Right ventricle myocardium inferior (tissue), 1 donor: ENCODE data around the gene CDRT15. TPM values are rescaled to one million over a fixed set of nuclear protein-coding genes. Genes with fewer than 3 reads are reported as not detected.
"Not testable (repeated sequence)": the region's sequence is repeated elsewhere in the genome, so short reads cannot be mapped to it uniquely, and the experiment has no call there.

Source experiments
- ATAC-seq: fragments of 200-7000 bp; cut with Tn5 transposase; one replicate; pipeline ENCODE4 v1.9.1; 2020; ENCODE audit warnings: mild to moderate bottlenecking, moderate library complexity
- DNase-seq: peaks from one replicate; pipeline ENCODE4 v3.0.0; 2021; ENCODE audit errors: missing footprints
- intact Hi-C: fragments of 100-400 bp; cut with DNase I; formaldehyde crosslinking; loops from one replicate; pipeline ENCODE4 v1.11.0; 2022
- total RNA-seq: library from RNA; stranded (reverse); fragmentation: NEBNext Ultra II Directional; extraction: Animal tissue kit (Norgen Biotek cat#: 25700); gene quantifications from one replicate; pipeline ENCODE4 v1.2.1, GENCODE V29; 2021
- donor health status: DM: no; HTN: yes; CAD: no; lungs with severe emphysema.

Gene CDRT15
- total RNA-seq, 1 donor from 2014 or later, result not detected

- intact Hi-C loops, result no loop called here
- no peak for ATAC-seq
- no peak for DNase-seq
These were observed 40.2 kb downstream of the CDRT15 start for GRCh38 chr17:14196377-14196997.

GRCh38 chr17:14192636-14193344, 43.9 kb downstream of the CDRT15 start:
- intact Hi-C loops, DNase-seq, ATAC-seq: not testable (repeated sequence)

- DNase-seq, ATAC-seq, intact Hi-C loops: not testable (repeated sequence)
These were observed 44.6 kb downstream of the CDRT15 start for GRCh38 chr17:14192039-14192438.

GRCh38 chr17:14191469-14191868, 45.2 kb downstream of the CDRT15 start:
- intact Hi-C loops, DNase-seq, ATAC-seq: not testable (repeated sequence)

GRCh38 chr17:14190774-14191173, 45.9 kb downstream of the CDRT15 start:
- intact Hi-C loops, ATAC-seq, DNase-seq: not testable (repeated sequence)

GRCh38 chr17:14186443-14186842, 50.2 kb downstream of the CDRT15 start:
- intact Hi-C loops, ATAC-seq: not testable (repeated sequence)

More at GRCh38 chr17:14186443-14186842, 50.2 kb downstream of the CDRT15 start:
- DNase-seq, result not testable (repeated sequence)

Other genes with a start within 250 kb of the CDRT15 start
- 43.8 TPM for gene COX10, start 167.4 kb downstream of the CDRT15 start, total RNA-seq
- 1.5 TPM for gene HS3ST3B1, start 64.2 kb upstream of the CDRT15 start, total RNA-seq